Activated T-cell treated with anti-CD3 and anti-CD28 coated beads, Interleukin-2, amount 50 U/mL, for 1 hour (primary cell): ENCODE measurements around the gene EFCAB8.
"Not testable (repeated sequence)": the region's sequence is repeated elsewhere in the genome, so short reads cannot be mapped to it uniquely, and the experiment has no call there.

ENCODE experiments used
- DNase-seq: peaks from one replicate; pipeline ENCODE4 v3.0.0-alpha.2; 2020

The EFCAB8 gene

GRCh38 chr20:32889281-32889680 lies 30.6 kb downstream of the EFCAB8 start:
- DNase-seq = no peak

GRCh38 chr20:32891491-32891890 lies 32.8 kb downstream of the EFCAB8 start:
- no peak for DNase-seq

- DNase-seq = no peak
Observed at GRCh38 chr20:32891926-32892660, 33.4 kb downstream of the EFCAB8 start.

- DNase-seq = no peak
Observed at GRCh38 chr20:32893263-32894025, 34.7 kb downstream of the EFCAB8 start.

- DNase-seq = peak; percentile 23
Observed at GRCh38 chr20:32894026-32894483, 35.3 kb downstream of the EFCAB8 start.

GRCh38 chr20:32894711-32895355 lies 36.1 kb downstream of the EFCAB8 start:
- DNase-seq = no peak

- DNase-seq = no peak
Observed at GRCh38 chr20:32896521-32897280, 38.0 kb downstream of the EFCAB8 start.

GRCh38 chr20:32898729-32899128 lies 40.0 kb downstream of the EFCAB8 start:
- DNase-seq = no peak

GRCh38 chr20:32902456-32903420 lies 44.0 kb downstream of the EFCAB8 start:
- DNase-seq = peak; percentile 76

- DNase-seq = no peak
Observed at GRCh38 chr20:32903666-32904175, 45.0 kb downstream of the EFCAB8 start.

- not testable (repeated sequence) for DNase-seq
Observed at GRCh38 chr20:32904678-32905077, 46.0 kb downstream of the EFCAB8 start.

GRCh38 chr20:32906200-32906599 lies 47.5 kb downstream of the EFCAB8 start:
- no peak for DNase-seq

GRCh38 chr20:32906871-32907495 lies 48.3 kb downstream of the EFCAB8 start:
- no peak for DNase-seq

GRCh38 chr20:32907886-32908285 lies 49.2 kb downstream of the EFCAB8 start:
- DNase-seq = no peak

- peak; percentile 40 for DNase-seq
Observed at GRCh38 chr20:32908334-32909292, 49.9 kb downstream of the EFCAB8 start.

GRCh38 chr20:32909451-32909850 lies 50.7 kb downstream of the EFCAB8 start:
- no peak for DNase-seq

GRCh38 chr20:32909896-32910571 lies 51.3 kb downstream of the EFCAB8 start:
- DNase-seq = no peak

GRCh38 chr20:32911355-32911754 lies 52.6 kb downstream of the EFCAB8 start:
- DNase-seq = no peak

GRCh38 chr20:32912688-32913087 lies 54.0 kb downstream of the EFCAB8 start:
- no peak for DNase-seq
